Embryonic facial prominence (tissue), 1 donor: ENCODE results near the gene LRRC25.
"Not testable (repeated sequence)": the region's sequence is repeated elsewhere in the genome, so short reads cannot be mapped to it uniquely, and the experiment has no call there.

Source experiments
- DNase-seq: peaks from one replicate; pipeline ENCODE4 v3.0.0-alpha.2; 2016; ENCODE audit errors: extremely low spot score

Gene LRRC25

DNA sequence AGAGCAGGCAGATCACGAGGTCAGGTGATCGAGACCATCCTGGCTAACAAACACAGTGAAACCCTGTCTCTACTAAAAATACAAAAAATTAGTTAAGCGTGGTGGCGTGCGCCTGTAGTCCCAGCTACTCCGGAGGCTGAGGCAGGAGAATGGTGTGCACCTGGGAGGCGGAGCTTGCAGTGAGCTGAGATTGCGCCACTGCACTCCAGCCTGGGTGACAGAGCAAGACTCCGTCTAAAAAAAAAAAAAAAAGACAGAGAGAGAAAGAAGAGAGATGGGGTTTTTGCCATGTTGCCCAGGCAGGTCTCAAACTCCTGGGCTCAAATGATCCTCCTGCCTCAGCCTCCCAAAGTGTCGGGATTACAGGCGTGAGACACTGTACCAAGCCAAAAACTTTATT lies 8.3 kb upstream of the LRRC25 start:
- not testable (repeated sequence) for DNase-seq

DNA sequence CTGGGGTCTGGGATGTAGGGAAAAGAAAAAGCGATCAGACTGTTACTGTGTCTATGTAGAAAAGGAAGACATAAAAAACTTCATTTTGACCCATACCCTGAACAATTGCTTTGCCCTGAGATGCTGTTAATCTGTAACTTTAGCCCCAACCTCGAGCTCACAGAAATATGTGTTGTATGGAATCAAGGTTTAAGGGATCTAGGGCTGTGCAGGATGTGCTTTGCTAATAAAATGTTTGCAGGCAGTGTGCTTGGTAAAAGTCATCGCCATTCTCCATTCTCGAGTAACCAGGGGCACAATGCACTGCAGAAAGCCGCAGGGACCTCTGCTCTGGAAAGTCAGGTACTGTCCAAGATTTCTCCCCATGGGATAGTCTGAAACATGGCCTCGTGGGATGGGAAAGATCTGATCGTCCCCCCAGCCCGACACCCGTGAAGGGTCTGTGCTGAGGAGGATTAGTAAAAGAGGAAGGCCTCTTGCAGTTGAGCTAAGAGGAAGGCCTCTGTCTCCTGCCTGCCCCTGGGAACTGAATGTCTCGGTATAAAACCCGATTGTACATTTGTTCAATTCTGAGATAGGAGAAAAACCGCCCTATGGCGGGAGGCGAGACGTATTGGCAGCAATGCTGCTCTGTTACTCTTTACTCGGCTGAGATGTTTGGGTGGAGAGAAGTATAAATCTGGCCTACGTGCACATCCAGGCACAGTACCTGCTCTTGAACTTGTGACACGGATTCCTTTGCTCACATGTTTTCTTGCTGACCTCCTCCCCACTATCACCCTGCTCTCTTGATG lies 5.2 kb upstream of the LRRC25 start:
- DNase-seq: not testable (repeated sequence)

DNA sequence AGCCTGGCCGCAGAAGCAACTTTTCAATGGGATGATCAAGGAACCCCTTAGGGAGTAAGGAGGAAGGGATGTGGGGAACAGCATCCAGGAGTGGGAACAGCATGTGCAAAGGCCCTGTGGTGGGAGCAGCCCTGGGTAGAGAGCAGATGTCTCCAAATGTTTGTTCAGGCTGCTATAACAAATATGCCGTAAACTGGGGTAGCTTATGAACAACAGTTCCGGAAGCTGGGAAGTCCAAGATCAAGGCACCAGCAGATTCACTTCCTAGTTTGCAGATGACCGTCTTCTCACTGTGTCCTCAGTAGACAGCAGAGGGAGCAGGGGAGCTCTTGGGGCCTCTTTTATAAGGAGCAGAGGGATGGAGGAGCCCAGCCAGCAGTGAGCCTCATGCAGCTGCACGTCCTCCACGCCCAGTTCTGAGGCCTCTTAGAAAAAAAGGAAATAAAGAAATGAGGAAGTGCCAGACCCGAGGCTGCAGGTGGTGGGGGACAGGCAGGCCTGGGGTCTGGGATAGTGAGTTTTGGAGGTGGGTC lies 4.2 kb upstream of the LRRC25 start:
- DNase-seq: peak; percentile 36

DNA sequence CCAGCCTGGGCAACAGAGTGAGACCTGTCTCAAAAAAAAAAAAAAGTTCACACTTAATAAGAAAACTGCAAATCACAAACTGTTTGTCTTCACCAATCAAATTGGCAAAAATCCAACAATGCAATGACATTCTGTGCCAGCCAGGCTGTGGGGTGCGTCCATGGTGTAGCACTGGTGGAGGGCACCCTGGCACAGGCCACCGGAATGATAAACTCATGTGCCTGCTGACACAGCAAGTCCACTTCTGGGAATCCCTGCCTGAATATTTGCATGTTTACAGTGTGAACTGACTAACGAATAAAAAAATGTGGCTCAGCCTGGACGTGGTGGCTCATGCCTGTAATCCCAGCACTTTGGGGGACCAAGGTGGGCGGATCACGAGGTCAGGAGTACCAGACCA lies 1.6 kb upstream of the LRRC25 start:
- no peak for DNase-seq

DNA sequence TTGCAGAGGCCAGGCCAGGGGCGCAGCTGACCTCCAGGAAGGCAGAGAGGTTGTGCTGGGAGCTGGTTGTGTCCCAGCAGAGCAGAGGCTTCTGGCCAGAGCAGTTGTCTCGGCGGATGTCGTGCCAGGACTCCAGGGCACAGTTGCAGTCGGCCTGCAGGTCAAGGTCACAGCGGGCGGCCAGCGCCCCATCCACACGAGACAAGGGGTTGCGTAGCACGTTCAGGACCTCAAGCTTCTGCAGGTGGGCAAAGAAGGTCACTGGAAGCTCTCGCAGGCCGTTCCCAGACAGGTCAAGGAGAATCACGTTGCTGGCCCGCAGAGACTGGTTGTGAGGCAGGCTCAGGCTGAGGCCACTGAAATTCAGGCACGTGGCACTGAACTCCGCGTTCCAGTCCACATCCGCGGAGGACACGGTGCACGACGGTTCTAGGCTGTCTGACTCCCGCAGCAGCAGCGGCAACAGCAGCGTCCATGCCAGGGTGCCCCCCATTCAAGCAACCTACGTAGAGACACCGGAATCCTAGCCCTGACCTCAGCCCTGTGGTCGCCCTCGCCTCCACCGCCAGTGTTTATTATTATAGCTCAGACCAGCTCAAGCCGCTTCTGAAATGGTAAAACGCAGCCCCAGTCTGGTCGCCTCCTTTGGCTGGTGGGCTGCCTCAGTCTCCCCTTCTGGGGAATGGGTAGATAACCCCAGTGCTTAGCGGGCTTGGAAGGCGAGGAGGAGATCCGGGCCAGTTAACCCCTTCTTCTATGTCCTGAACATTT lies 766 bp downstream of the LRRC25 start:
- DNase-seq: no peak

DNA sequence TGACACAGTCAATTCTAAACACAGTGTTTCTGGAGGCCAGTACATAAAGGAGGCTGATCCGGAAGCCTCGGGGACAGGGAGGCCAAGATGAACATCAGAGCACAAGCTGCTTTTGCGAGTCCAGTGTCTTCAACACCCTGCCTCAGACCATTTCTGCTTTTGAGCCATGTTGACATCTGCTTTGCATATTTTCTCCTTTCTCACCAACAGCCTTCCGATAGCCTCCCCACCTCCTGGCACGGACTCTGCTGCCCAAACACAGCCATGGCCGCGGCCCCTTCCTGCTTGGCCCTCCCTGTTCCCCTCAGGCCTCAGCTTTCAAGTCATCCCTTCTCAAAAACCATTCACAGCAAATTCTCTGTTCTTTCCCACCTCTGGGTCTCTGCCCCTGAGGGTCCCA lies 3.6 kb downstream of the LRRC25 start:
- no peak for DNase-seq

DNA sequence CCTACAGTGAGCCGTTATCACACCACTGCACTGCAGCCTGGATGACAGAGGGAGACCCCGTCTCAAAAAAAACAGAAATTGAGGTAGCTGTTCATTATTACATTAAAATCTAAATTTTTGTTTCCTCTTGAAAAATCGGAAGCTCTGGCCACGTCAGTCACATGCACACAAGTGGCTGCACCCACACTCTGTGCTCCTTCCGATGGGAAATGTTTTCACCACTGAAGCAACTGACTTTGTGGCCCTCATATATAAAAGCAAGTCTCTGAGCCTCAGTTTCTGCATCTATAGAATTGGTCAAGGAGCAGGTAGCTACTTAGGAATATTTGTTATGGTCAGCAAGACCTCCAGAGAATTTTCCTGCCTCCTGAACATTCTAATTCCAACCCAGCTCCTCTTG lies 4.5 kb downstream of the LRRC25 start:
- no peak for DNase-seq

DNA sequence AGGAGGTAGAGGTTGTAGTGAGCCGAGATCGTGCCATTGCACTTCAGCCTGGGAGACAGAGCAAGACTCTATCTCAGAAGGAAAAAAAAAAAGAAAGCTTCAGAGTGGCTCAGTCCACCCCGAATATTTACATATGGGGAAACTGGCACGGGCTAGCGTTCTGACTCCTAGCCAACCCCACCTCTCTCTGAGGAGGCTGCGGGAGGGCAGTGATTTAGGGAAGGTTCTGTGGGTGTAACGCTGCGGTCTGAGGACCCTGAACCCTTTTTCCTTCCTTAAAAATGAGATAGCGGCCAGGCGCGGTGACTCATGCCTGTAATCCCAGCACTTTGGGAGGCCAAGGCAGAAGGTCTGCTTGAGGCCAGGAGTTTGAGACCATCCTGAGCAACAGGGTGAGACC lies 5.0 kb downstream of the LRRC25 start:
- DNase-seq: no peak

DNA sequence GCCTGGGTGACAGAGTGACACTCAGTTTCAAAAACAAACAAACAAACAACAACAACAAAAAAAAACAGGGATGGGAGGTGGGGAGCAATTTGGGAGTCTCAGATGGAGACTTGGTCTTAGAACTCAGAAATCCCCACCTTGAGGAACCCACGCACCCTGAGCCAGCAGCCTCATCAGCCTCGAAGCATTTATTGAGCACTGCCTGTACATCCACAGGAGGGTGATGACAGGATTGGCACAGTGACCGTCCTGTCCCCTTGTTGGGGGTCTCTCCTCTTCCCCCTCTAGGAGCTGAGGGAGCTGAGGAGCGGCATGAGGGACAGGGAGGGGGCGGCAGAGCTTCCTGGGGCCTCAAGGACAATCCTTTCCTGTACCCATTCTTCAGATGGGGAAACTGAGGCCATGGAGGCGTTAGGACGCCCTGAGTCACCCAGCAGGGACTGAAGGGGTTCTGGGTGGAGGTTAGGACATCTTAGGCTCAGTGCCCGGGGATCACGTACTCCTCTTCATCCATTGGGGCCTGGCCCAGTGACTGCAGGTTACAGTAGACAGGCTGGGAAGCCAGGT lies 5.8 kb downstream of the LRRC25 start:
- DNase-seq: no peak

DNA sequence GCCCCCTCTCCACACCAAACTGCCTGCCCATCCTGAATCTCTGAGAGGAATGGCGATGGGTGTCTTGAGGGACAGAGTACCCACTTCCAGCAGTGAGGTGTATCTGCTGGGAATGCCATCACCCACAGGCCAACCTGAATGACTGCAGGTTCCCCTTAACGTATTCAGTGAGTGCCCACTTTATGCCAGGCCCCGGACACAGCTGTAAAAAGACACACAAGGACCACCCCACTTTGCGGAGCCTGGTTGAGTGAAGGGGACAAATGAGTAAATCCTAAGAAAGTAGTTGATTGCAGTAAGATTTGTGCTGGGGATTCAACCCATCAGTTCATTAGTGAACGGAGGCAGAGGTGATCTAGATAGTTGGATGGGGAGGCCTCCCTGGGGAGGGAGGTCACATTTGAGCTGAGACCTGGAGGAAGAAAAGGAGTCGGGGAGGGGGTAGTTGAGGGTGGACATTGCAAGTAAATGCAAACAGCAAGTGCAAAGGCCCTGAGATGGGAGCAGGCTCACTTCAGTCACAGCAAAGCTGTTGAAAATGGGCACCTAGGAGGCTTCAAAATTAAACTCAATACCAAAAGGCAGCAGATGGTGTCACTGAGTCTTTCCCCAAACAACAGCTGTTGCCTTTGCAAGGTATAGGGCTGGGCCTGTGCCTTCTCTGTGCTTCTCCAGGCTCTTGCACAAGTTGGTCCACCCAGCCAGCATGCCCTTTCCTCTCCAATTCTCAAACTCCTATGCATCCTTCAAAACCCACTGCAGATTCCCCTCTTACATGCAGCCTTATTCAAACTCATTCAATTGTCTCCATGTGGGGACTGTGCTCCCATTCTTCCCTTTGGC lies 7.1 kb downstream of the LRRC25 start:
- DNase-seq: no peak

DNA sequence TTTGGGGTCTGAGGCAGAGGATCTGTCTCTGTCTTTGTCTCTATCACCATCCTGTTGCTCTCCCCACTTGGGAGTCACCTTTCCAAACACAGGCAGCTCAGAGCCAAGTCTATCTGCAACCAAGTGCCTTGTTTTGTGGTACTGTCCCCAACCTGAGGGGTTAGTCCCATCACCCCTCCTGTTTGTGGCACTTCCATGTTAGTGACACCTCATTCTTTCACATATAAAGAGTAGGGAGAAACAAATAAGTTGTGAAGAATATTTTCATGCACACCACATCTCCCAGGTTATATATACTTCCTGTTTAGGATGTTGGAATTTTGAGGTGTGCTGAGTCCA lies 7.7 kb downstream of the LRRC25 start:
- DNase-seq: no peak

DNA sequence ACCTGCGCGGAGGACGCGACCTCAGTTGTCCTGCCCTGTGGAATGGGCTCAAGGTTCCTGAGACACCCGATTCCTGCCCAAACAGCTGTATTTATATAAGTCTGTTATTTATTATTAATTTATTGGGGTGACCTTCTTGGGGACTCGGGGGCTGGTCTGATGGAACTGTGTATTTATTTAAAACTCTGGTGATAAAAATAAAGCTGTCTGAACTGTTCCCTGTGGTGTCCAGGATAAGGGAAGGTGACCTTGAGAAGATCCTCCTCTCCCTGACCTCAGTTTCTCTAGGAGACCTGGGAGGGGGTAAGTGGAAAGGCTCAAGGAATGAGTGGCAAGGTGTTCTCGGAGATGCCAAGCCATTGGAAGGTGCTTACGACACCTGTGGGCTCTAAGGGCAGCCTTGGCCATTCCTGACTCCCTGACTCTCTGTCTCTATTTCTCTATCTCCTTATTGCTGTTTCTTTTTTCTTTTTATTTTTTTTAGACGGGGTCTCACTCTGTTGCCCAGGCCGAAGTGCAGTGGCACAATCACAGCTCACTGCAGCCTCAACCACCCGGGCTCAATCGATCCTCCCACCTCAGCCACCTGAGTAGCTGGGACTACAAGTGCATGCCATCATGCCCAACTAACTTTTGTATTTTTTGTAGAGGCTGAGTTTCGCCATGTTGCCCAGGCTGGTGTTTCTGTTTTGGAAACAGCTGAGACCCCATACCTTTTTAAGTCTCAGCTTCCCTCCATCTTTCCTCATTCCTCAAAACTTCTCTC lies 8.3 kb downstream of the LRRC25 start:
- no peak for DNase-seq

DNA sequence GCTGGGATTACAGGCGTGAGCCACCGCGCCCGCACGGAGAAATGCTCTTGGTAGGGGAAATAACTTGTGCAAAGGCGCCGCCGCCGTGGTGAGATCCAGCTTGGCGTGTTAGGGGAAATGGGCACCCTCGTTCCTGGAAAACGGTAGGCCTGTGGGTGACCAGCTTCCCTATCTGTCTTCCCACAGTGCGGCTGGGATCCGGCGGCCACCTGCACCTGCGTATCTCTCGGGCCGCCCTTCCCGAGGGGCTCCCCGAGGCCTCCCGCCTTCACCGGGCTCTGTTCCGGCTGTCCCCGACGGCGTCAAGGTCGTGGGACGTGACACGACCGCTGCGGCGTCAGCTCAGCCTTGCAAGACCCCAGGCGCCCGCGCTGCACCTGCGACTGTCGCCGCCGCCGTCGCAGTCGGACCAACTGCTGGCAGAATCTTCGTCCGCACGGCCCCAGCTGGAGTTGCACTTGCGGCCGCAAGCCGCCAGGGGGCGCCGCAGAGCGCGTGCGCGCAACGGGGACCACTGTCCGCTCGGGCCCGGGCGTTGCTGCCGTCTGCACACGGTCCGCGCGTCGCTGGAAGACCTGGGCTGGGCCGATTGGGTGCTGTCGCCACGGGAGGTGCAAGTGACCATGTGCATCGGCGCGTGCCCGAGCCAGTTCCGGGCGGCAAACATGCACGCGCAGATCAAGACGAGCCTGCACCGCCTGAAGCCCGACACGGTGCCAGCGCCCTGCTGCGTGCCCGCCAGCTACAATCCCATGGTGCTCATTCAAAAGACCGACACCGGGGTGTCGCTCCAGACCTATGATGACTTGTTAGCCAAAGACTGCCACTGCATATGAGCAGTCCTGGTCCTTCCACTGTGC lies 9.1 kb downstream of the LRRC25 start:
- no peak for DNase-seq

DNA sequence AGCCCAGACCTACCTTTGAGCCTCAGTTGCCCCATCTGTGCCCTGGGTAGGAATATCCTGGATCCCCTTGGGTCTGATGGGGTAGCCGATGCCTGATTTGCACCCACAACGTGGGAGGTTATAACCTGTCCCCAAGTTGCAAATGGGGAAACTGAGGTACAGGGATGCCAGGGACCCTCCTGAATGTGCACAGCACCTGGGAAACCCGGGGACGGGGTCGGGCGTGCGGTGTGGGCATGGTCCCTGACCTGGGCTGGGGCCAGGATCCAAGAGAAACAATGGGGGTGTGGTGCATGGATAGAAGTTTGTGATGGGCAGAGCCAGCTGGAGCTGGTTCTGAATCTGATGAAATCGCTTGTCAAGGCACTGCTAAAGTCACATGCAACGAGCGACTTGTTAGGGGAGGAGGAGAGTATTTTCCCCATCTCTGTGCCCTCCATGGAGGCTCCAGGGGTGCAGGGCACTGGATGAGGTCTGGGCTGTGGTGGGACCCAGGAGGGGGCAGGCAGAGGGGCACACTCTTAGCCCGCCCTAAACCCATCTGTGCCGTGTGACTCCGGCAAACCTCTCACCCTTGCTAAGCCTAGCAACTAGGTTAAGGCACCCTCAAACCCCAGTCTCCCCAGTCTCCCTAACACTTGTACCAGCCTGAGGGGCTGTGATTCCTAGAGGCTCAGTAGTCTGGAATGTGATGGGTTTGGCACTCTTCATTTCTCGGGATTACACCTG lies 10.7 kb downstream of the LRRC25 start:
- no peak for DNase-seq

DNA sequence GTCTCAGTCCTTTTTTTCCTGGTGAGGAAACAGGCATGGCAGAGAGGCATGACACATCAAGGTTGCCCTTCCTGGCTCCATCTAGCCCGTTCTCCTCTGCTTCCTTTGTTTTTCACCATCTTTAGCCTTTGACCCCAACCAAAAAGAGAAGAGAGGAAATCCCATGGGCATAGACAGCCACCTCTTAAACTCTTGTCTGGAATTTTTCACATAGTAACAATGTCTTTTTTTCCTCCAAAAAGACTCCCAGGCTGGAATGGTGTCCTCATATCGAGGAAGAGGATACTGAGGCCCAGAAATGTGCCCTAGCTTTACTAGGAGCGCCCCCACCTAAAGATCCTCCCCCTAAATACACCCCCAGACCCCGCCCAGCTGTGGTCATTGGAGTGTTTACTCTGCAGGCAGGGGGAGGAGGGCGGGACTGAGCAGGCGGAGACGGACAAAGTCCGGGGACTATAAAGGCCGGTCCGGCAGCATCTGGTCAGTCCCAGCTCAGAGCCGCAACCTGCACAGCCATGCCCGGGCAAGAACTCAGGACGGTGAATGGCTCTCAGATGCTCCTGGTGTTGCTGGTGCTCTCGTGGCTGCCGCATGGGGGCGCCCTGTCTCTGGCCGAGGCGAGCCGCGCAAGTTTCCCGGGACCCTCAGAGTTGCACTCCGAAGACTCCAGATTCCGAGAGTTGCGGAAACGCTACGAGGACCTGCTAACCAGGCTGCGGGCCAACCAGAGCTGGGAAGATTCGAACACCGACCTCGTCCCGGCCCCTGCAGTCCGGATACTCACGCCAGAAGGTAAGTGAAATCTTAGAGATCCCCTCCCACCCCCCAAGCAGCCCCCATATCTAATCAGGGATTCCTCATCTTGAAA lies 11.5 kb downstream of the LRRC25 start, which contains the start of gene GDF15:
GDF15 (plus strand) TSS at position 484 of the 868 bp plus-strand sequence; CDS start at position 516, 32 bp downstream.
- DNase-seq: no peak

DNA sequence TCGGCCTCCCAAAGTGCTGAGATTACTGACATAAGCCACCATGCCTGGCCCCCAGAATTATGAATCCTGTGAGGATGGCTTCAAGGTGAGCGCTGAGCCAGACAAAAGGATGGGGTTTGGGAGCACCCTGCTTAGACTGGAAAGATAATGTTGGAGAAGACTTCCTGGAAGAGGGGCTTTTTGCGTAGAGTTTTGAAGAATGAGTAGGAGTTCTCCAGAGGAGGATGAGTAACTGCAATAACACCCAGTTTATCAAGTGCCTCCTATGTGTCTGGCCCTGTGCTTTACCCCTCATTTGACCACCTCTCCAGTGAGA lies 12.1 kb downstream of the LRRC25 start:
- no peak for DNase-seq

DNA sequence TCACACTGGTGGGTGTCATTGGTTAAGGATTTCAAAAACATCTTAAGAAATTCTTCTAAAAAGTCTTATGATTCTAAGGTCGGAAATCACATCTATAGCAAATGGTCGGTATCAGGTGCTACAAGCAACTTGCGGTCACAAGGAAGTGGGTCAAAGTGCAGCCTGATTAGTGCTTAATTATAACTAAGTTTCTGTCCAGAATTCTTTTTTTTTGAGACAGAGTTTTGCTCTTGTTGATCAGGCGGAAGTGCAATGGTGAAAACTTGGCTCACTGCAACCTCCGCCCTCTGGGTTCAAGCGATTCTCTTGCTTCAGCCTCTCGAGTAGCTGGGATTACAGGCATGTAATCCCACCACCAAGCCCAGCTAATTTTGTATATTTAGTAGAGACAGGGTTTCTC lies 12.6 kb downstream of the LRRC25 start:
- DNase-seq: no peak

DNA sequence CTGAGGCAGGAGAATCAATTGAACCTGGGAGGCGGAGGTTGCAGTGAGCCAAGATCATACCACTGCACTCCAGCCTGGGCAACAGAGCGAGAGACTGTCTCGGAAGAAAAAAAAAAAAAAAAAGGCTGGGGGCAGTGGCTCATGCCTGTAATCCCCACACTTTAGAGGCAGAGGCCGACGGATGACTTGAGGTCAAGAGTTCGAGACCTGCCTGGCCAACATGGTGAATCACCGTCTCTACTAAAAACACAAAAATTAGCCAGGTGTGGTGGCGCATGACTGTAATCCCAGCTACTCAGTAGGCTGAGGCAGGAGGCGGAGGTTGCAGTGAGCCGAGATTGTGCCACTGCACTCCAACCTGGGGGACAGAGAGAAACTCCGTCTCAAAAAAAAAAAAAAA lies 13.8 kb downstream of the LRRC25 start:
- DNase-seq: not testable (repeated sequence)

DNA sequence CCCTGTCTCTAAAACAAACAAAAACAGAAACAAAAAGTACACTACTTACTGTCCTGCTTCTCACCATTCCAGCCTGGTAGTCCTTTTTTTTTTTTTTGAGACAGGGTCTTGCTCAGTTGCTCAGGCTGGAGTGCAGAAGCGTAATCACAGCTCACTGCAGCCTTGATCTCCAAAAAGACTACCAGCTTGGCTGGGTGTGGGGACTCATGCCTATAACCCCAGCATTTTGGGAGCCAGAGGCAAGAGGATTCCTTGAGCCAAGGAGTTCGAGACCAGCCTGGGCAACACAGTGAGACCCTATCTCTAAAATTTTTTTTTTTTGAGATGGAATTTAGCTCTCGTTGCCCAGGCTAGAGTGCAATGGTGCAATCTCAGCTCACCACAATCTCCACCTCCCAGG lies 16.6 kb downstream of the LRRC25 start:
- DNase-seq: no peak
